Parathyroid adenoma (tissue), 2 donors: ENCODE results near the gene PRKCH.

Source experiments
- H2AFZ ChIP-seq: fragments of 300-600 bp; sonication (generic); one replicate; pipeline ENCODE4 v1.7.0; 2017; ENCODE audit warnings: antibody characterized with exemption, mild to moderate bottlenecking
- H3K27ac ChIP-seq: fragments of 300-600 bp; sonication (generic); one replicate; pipeline ENCODE4 v1.7.0; 2017
- H3K27me3 ChIP-seq: fragments of 300-600 bp; sonication (generic); one replicate; pipeline ENCODE4 v1.7.0; 2017; ENCODE audit warnings: low read length; ENCODE audit not compliant: control insufficient read depth, insufficient read depth
- H3K36me3 ChIP-seq: fragments of 300-600 bp; sonication (generic); one replicate; pipeline ENCODE4 v1.7.0; 2017; ENCODE audit warnings: low read length; ENCODE audit not compliant: control insufficient read depth, insufficient read depth
- H3K4me1 ChIP-seq: fragments of 300-600 bp; sonication (generic); one replicate; pipeline ENCODE4 v1.7.0; 2017; ENCODE audit warnings: control low read depth
- H3K4me2 ChIP-seq: fragments of 300-600 bp; sonication (generic); one replicate; pipeline ENCODE4 v1.7.0; 2017; ENCODE audit warnings: low read length
- H3K4me3 ChIP-seq: fragments of 300-600 bp; sonication (generic); one replicate; pipeline ENCODE4 v1.7.0; 2017; ENCODE audit warnings: low read depth, low read length
- H3K79me2 ChIP-seq: fragments of 300-600 bp; sonication (generic); one replicate; pipeline ENCODE4 v1.7.0; 2017; ENCODE audit warnings: control low read depth
- H3K9ac ChIP-seq: fragments of 300-600 bp; sonication (generic); one replicate; pipeline ENCODE4 v1.7.0; 2017; ENCODE audit warnings: mild to moderate bottlenecking
- H3K9me3 ChIP-seq: fragments of 300-600 bp; sonication (generic); one replicate; pipeline ENCODE4 v1.7.0; 2017; ENCODE audit warnings: low read length; ENCODE audit not compliant: control insufficient read depth
- CTCF ChIP-seq: fragments of 300-600 bp; sonication (generic); IDR thresholded peaks from one replicate; pipeline ENCODE4 v1.7.0; 2017; ENCODE audit warnings: antibody characterized with exemption, mild to moderate bottlenecking
- donor health status: primary hyperparathyroidism.

The PRKCH gene

GRCh38 chr14:61561657-61562276 lies 240.4 kb downstream of the PRKCH start:
- Histone ChIP-seq H3K4me1 (peaks cover 45% of the 10 kb centered on the region), H3K36me3 (no peaks in the 10 kb centered on the region), H2AFZ (peak overlapping the region; percentile 78), H3K27me3 (no peaks in the 10 kb centered on the region), H3K9me3 (no peaks in the 10 kb centered on the region), H3K4me3 (no peak overlapping the region), H3K9ac (no peak overlapping the region), H3K79me2 (no peaks in the 10 kb centered on the region), H3K4me2 (peak overlapping the region; percentile 48), H3K27ac (peak overlapping the region; percentile 83)
- TF ChIP-seq CTCF, result no peak

- Histone ChIP-seq H3K4me1 (peaks cover 50% of the 10 kb centered on the region), H3K36me3 (no peaks in the 10 kb centered on the region), H3K27me3 (no peaks in the 10 kb centered on the region), H3K4me2 (peak overlapping the region; percentile 48), H3K9ac (no peak overlapping the region), H3K9me3 (no peaks in the 10 kb centered on the region), H3K4me3 (no peak overlapping the region), H2AFZ (peak overlapping the region; percentile 78), H3K79me2 (no peaks in the 10 kb centered on the region), H3K27ac (peak overlapping the region; percentile 83)
- no peak for TF ChIP-seq CTCF
Observed at GRCh38 chr14:61562321-61563161, 241.2 kb downstream of the PRKCH start.

GRCh38 chr14:61563162-61563511 lies 241.8 kb downstream of the PRKCH start:
- Histone ChIP-seq H3K9ac (no peak overlapping the region), H3K4me1 (peaks cover 56% of the 10 kb centered on the region), H3K27me3 (no peaks in the 10 kb centered on the region), H3K4me2 (no peak overlapping the region), H3K79me2 (no peaks in the 10 kb centered on the region), H2AFZ (peak overlapping the region; percentile 41), H3K36me3 (no peaks in the 10 kb centered on the region), H3K4me3 (no peak overlapping the region), H3K27ac (no peak overlapping the region), H3K9me3 (no peaks in the 10 kb centered on the region)
- TF ChIP-seq CTCF, result no peak

GRCh38 chr14:61563880-61564617 lies 242.7 kb downstream of the PRKCH start:
- no peak overlapping the region for H3K27ac ChIP-seq
- no peaks in the 10 kb centered on the region for H3K79me2 ChIP-seq
- TF ChIP-seq CTCF, result no peak
- no peak overlapping the region for H3K4me2 ChIP-seq
- H2AFZ ChIP-seq, result no peak overlapping the region
- H3K4me1 ChIP-seq, result peaks cover 59% of the 10 kb centered on the region
- H3K4me3 ChIP-seq, result no peak overlapping the region
- H3K36me3 ChIP-seq, result no peaks in the 10 kb centered on the region
- no peak overlapping the region for H3K9ac ChIP-seq
- H3K9me3 ChIP-seq, result no peaks in the 10 kb centered on the region
- no peaks in the 10 kb centered on the region for H3K27me3 ChIP-seq
